Activated naive CD4-positive, alpha-beta T cell treated with anti-CD3 and anti-CD28 coated beads for 36 hours (primary cell): ENCODE data around the gene SND1. TPM values are rescaled to one million over a fixed set of nuclear protein-coding genes. Genes with fewer than 3 reads are reported as not detected.
A peak's percentile ranks its signal among the peaks of the same experiment; 100 is the strongest.

Experiments
- CTCF ChIA-PET: fragments of 350-600 bp; sonication (Branson Sonifier 250); formaldehyde crosslinking; loops from one replicate; lab custom pipeline; 2021; ENCODE audit warnings: antibody characterized with exemption; lab: Charles Lee
- DNase-seq: peaks from one replicate; pipeline ENCODE4 v3.0.0-alpha.2; 2020
- H3K27ac Mint-ChIP-seq: one replicate; pipeline ENCODE4 v1.8.0; 2021; ENCODE audit warnings: mild to moderate bottlenecking, mixed read lengths
- H3K27me3 Mint-ChIP-seq: one replicate; pipeline ENCODE4 v1.8.0; 2021; ENCODE audit warnings: low read depth, mixed read lengths
- H3K36me3 Mint-ChIP-seq: one replicate; pipeline ENCODE4 v1.8.0; 2021; ENCODE audit warnings: low read depth, mixed read lengths
- H3K4me1 Mint-ChIP-seq: one replicate; pipeline ENCODE4 v1.8.0; 2021; ENCODE audit warnings: low read depth, mixed read lengths
- H3K4me3 Mint-ChIP-seq: one replicate; pipeline ENCODE4 v1.8.0; 2021; ENCODE audit warnings: mild to moderate bottlenecking, moderate library complexity, mixed read lengths
- H3K9me3 Mint-ChIP-seq: one replicate; pipeline ENCODE4 v1.8.0; 2021; ENCODE audit warnings: mixed read lengths
- intact Hi-C: fragments of 100-400 bp; cut with micrococcal nuclease; formaldehyde crosslinking; loops from one replicate; pipeline ENCODE4 v1.15.1; 2023
- total RNA-seq, 2 experiments: library from RNA; stranded (reverse); gene quantifications; one replicate each; pipeline ENCODE4 v1.2.3, GENCODE V29; 2021

The SND1 gene
- total RNA-seq, result 100 to 1,000 TPM; 184 to 211 TPM

GRCh38 chr7:127651556-127652332, at the start of gene SND1:
TSS of gene SND1 (plus strand) at chr7:127652194. CDS start at chr7:127652374, 180 bp downstream.
- no peaks in the 10 kb centered on the region for H3K9me3 Mint-ChIP-seq
- H3K36me3 Mint-ChIP-seq, result peaks cover 17% of the 10 kb centered on the region
- H3K4me1 Mint-ChIP-seq, result peaks cover 33% of the 10 kb centered on the region
- peak within 1 kb of the TSS; percentile 99 for H3K4me3 Mint-ChIP-seq
- peak within 1 kb of the TSS; percentile 91 for H3K27ac Mint-ChIP-seq
- H3K27me3 Mint-ChIP-seq, result no peaks in the 10 kb centered on the region
- intact Hi-C loops, result loop anchor here (1.0 to 5.0 kb wide), 12 partner anchors 16 to 1088 kb away; partner anchors contain the start of genes ARF5, CALU, HILPDA and RBM28
- CTCF ChIA-PET, result interaction anchor here (0.7 kb wide), 1 partner anchor 27 kb away, joined by 3 read pairs; no protein-coding TSS in a partner anchor
- peak; percentile 99 for DNase-seq

GRCh38 chr7:127608446-127608845, 43.5 kb upstream of the SND1 start:
- Mint-ChIP-seq H3K4me3 (no peak overlapping the region), H3K27ac (no peak overlapping the region), H3K4me1 (no peaks in the 10 kb centered on the region), H3K9me3 (no peaks in the 10 kb centered on the region), H3K27me3 (no peaks in the 10 kb centered on the region), H3K36me3 (no peaks in the 10 kb centered on the region)
- DNase-seq, result no peak
- CTCF ChIA-PET, result no interaction called here
- intact Hi-C loops, result no loop called here

- Mint-ChIP-seq H3K27me3 (peaks cover 4% of the 10 kb centered on the region), H3K4me1 (no peaks in the 10 kb centered on the region), H3K4me3 (no peak overlapping the region), H3K9me3 (no peaks in the 10 kb centered on the region), H3K36me3 (no peaks in the 10 kb centered on the region), H3K27ac (no peak overlapping the region)
- intact Hi-C loops, result no loop called here
- CTCF ChIA-PET, result interaction anchor here (0.6 kb wide), 1 partner anchor 104 kb away, joined by 3 read pairs; no protein-coding TSS in a partner anchor
- no peak for DNase-seq
These were observed 42.7 kb upstream of the SND1 start for GRCh38 chr7:127609297-127609696.

DNA sequence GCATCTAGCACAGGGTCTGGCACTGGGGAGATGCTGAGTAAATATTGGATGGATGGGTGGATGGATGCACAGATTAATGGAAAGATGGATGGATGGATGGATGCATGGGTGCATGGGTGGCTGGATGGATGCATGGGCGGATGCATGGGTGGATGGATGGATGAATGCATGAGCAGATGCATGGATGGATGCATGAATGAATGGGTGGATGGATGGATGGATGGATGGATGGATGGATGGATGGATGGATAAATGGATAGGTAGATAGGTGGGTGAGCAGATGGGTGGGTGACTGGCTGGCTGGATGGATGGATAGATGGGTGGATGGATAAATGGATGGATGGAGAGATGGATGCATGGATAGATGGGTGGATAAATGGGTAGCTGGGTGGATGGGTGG, 39.7 kb upstream of the SND1 start:
- DNase-seq, result no peak
- Mint-ChIP-seq H3K27ac (no peak overlapping the region), H3K9me3 (no peaks in the 10 kb centered on the region), H3K4me3 (no peak overlapping the region), H3K4me1 (no peaks in the 10 kb centered on the region), H3K27me3 (peaks cover 16% of the 10 kb centered on the region), H3K36me3 (no peaks in the 10 kb centered on the region)
- CTCF ChIA-PET, result no interaction called here
- intact Hi-C loops, result no loop called here

DNA sequence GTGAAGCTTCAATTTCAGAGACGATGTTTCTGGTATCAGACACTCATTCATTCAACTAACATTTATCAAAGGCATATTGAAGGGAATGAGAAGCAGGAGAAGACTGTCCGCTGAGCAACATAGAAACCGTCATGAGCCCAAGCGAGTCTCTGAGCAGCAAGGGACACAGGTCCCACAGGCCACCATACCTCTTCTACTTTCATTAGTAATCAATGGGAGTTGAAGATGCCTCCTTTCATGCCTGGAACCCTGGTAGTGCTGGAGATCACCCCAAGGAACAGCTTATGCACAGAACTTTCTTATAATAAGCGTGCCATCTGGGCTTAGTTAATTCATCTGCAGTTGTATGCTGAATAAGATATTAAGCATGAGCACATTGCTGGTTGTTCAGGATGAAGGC, 35.3 kb upstream of the SND1 start:
- Mint-ChIP-seq H3K36me3 (no peaks in the 10 kb centered on the region), H3K4me3 (no peak overlapping the region), H3K4me1 (peaks cover 5% of the 10 kb centered on the region), H3K27ac (no peak overlapping the region), H3K9me3 (no peaks in the 10 kb centered on the region), H3K27me3 (peaks cover 39% of the 10 kb centered on the region)
- CTCF ChIA-PET, result no interaction called here
- no peak for DNase-seq
- intact Hi-C loops, result no loop called here

DNA sequence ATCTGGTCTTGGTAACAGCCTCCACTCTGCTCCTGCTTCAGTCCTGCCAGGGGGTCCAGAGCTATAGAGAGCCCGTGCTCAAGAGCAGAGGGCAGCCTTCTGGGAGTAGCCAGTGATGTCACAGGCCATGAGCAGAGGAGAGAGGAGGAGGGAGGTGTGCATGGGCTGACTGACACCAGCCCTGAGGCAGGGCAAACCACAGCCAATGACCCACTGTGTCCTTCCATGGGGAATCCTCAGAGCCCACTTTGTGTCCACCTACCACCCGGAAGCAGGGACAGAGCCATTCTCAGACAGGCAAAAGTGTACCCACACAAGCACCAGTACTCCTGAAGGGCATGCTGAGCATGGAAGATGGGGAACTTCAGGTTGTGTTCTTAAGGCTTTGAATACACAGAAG, 34.0 kb upstream of the SND1 start, which contains the start of gene PAX4:
Gene PAX4 (minus strand): TSS at position 101 of the 400 bp plus-strand sequence. CDS start 2,214 bp downstream, outside the sequence.
- Mint-ChIP-seq H3K36me3 (no peaks in the 10 kb centered on the region), H3K9me3 (no peaks in the 10 kb centered on the region), H3K27ac (no peak within 1 kb of the TSS), H3K27me3 (peaks cover 44% of the 10 kb centered on the region), H3K4me3 (no peak within 1 kb of the TSS), H3K4me1 (peaks cover 5% of the 10 kb centered on the region)
- DNase-seq, result no peak
- CTCF ChIA-PET, result no interaction called here
- intact Hi-C loops, result no loop called here

DNA sequence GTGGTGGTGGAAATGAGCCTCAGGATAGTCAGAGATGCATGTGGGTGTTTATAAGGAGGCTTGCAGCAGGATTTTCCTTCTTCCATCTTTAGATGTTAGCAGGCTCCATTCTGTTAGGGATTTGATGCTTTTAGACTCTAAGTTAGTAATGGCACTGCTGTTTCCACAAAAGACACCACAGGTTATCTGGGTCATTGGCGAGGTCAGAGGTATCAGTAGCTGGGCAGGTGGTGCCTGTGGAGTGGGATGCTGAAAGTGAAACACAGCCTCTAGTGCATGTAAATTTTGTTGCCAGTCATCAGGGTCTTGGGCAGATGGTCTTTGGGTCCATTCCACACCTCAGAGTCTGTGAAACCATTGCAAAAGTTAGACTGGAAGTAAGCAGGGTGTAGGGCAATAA, 33.2 kb upstream of the SND1 start:
- Mint-ChIP-seq H3K4me3 (no peak overlapping the region), H3K36me3 (no peaks in the 10 kb centered on the region), H3K9me3 (no peaks in the 10 kb centered on the region), H3K27me3 (peaks cover 45% of the 10 kb centered on the region), H3K27ac (no peak overlapping the region), H3K4me1 (peaks cover 5% of the 10 kb centered on the region)
- intact Hi-C loops, result no loop called here
- DNase-seq, result no peak
- CTCF ChIA-PET, result no interaction called here

GRCh38 chr7:127619681-127620405, 32.2 kb upstream of the SND1 start:
- Mint-ChIP-seq H3K27ac (no peak overlapping the region), H3K4me1 (peaks cover 5% of the 10 kb centered on the region), H3K36me3 (no peaks in the 10 kb centered on the region), H3K27me3 (peaks cover 46% of the 10 kb centered on the region), H3K4me3 (no peak overlapping the region), H3K9me3 (no peaks in the 10 kb centered on the region)
- no peak for DNase-seq
- CTCF ChIA-PET, result no interaction called here
- intact Hi-C loops, result no loop called here

- no peak for DNase-seq
- intact Hi-C loops, result no loop called here
- no peak overlapping the region for H3K27ac Mint-ChIP-seq
- H3K4me1 Mint-ChIP-seq, result peaks cover 5% of the 10 kb centered on the region
- peaks cover 43% of the 10 kb centered on the region for H3K27me3 Mint-ChIP-seq
- no peaks in the 10 kb centered on the region for H3K9me3 Mint-ChIP-seq
- H3K4me3 Mint-ChIP-seq, result no peak overlapping the region
- no peaks in the 10 kb centered on the region for H3K36me3 Mint-ChIP-seq
- CTCF ChIA-PET, result no interaction called here
These were observed 31.4 kb upstream of the SND1 start for GRCh38 chr7:127620406-127621233.

- H3K36me3 Mint-ChIP-seq, result no peaks in the 10 kb centered on the region
- H3K27me3 Mint-ChIP-seq, result peaks cover 17% of the 10 kb centered on the region
- intact Hi-C loops, result loop anchor here (5.0 kb wide), 1 partner anchor 78 kb away; no protein-coding TSS in a partner anchor
- CTCF ChIA-PET, result no interaction called here
- no peaks in the 10 kb centered on the region for H3K9me3 Mint-ChIP-seq
- peaks cover 6% of the 10 kb centered on the region for H3K4me1 Mint-ChIP-seq
- DNase-seq, result no peak
- no peak overlapping the region for H3K4me3 Mint-ChIP-seq
- H3K27ac Mint-ChIP-seq, result no peak overlapping the region
These were observed 26.7 kb upstream of the SND1 start for GRCh38 chr7:127625331-127625730.

DNA sequence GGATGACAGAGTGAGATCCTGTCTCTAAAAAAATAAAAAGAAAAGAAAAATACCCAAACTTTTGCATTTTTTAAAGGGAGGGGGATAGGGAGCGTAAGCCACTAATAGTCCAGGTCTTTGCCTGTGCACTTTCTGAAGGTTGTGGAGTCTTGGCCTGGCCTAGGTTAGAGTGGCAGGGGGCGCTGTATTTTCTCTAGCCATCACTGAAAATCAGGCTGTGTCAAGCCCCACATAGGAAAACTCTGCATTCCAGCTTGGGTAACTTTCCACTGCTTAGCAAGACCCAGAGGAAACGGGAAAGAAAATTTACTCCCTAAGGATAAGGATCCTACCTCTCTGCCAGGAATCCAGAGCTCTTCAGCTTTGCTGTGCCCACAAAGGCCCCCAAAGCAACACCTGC, 23.5 kb upstream of the SND1 start:
- no peaks in the 10 kb centered on the region for H3K9me3 Mint-ChIP-seq
- DNase-seq, result no peak
- H3K36me3 Mint-ChIP-seq, result no peaks in the 10 kb centered on the region
- H3K4me3 Mint-ChIP-seq, result no peak overlapping the region
- peaks cover 2% of the 10 kb centered on the region for H3K4me1 Mint-ChIP-seq
- intact Hi-C loops, result loop anchor here (5.0 kb wide), 1 partner anchor 81 kb away; no protein-coding TSS in a partner anchor
- H3K27me3 Mint-ChIP-seq, result peaks cover 5% of the 10 kb centered on the region
- CTCF ChIA-PET, result interaction anchor here (0.8 to 2.9 kb wide), 3 partner anchors 40 to 581 kb away, joined by 3 to 10 read pairs (median 3); partner anchors contain the start of gene ARF5
- H3K27ac Mint-ChIP-seq, result no peak overlapping the region
